Astrocyte (in vitro differentiated cells and primary cell): ENCODE measurements around the gene SLC4A5. TPM values are rescaled to one million over a fixed set of nuclear protein-coding genes. Genes with fewer than 3 reads are reported as not detected.

Experiments
- DNase-seq: peaks from one replicate; pipeline ENCODE4 v3.0.0-alpha.2; 2010; ENCODE audit warnings: low read depth
- FAIRE-seq: peaks from 2 replicates; lab custom pipeline; 2011; peaks lifted over from hg19 to GRCh38; lab: Jason Lieb, UNC
- H2AFZ ChIP-seq: 2 replicates; pipeline ENCODE4 v1.6.0; 2012; ENCODE audit warnings: low read depth, low read length, inconsistent platforms
- H3K27ac ChIP-seq: 2 replicates; pipeline ENCODE4 v1.5.1; 2011; ENCODE audit warnings: low read depth, low read length, inconsistent platforms
- H3K27me3 ChIP-seq: 2 replicates; pipeline ENCODE4 v1.6.0; 2011; ENCODE audit warnings: low read length, inconsistent platforms; ENCODE audit not compliant: insufficient read depth
- H3K36me3 ChIP-seq: 2 replicates; pipeline ENCODE4 v1.5.1; 2011; ENCODE audit warnings: low read length, inconsistent platforms; ENCODE audit not compliant: insufficient read depth
- H3K4me1 ChIP-seq: 2 replicates; pipeline ENCODE4 v1.5.1; 2011; ENCODE audit warnings: low read length, inconsistent platforms; ENCODE audit not compliant: insufficient read depth
- H3K4me2 ChIP-seq: 2 replicates; pipeline ENCODE4 v1.6.0; 2012; ENCODE audit warnings: low read length, inconsistent platforms
- H3K4me3 ChIP-seq: 2 replicates; pipeline ENCODE4 v1.5.1; 2011; ENCODE audit warnings: low read depth, mild to moderate bottlenecking, low read length, inconsistent platforms; ENCODE audit not compliant: insufficient read depth
- H3K79me2 ChIP-seq: 2 replicates; pipeline ENCODE4 v1.6.0; 2012; ENCODE audit warnings: mild to moderate bottlenecking, low read length, inconsistent platforms; ENCODE audit not compliant: insufficient read depth
- H3K9ac ChIP-seq: 2 replicates; pipeline ENCODE4 v1.6.0; 2012; ENCODE audit warnings: mild to moderate bottlenecking, low read length, inconsistent platforms
- H3K9me3 ChIP-seq: 2 replicates; pipeline ENCODE4 v1.5.1; 2012; ENCODE audit warnings: low read depth, mild to moderate bottlenecking, low read length, inconsistent platforms; ENCODE audit not compliant: insufficient read depth
- H4K20me1 ChIP-seq: 2 replicates; pipeline ENCODE4 v1.6.0; 2012; ENCODE audit warnings: low read length, inconsistent platforms; ENCODE audit not compliant: insufficient read depth
- H3K27ac Mint-ChIP-seq: one replicate; pipeline ENCODE4 v1.8.0; 2021; ENCODE audit warnings: mild to moderate bottlenecking, mixed read lengths; ENCODE audit not compliant: unreplicated experiment
- H3K27me3 Mint-ChIP-seq: one replicate; pipeline ENCODE4 v1.8.0; 2021; ENCODE audit warnings: low read depth, mixed read lengths; ENCODE audit not compliant: unreplicated experiment
- H3K36me3 Mint-ChIP-seq: one replicate; pipeline ENCODE4 v1.8.0; 2021; ENCODE audit warnings: low read depth, mixed read lengths; ENCODE audit not compliant: unreplicated experiment
- H3K4me1 Mint-ChIP-seq: one replicate; pipeline ENCODE4 v1.8.0; 2021; ENCODE audit warnings: low read depth, mixed read lengths; ENCODE audit not compliant: unreplicated experiment
- H3K4me3 Mint-ChIP-seq: one replicate; pipeline ENCODE4 v1.8.0; 2021; ENCODE audit warnings: mild to moderate bottlenecking, moderate library complexity, mixed read lengths; ENCODE audit not compliant: unreplicated experiment
- H3K9me3 Mint-ChIP-seq: one replicate; pipeline ENCODE4 v1.8.0; 2021; ENCODE audit warnings: mild to moderate bottlenecking, mixed read lengths; ENCODE audit not compliant: unreplicated experiment
- CTCF ChIP-seq: IDR thresholded peaks from 2 replicates; pipeline ENCODE4 v1.5.1; 2011; ENCODE audit warnings: low read depth, mild to moderate bottlenecking, inconsistent platforms, low read length, moderate library complexity; ENCODE audit not compliant: insufficient read depth
- EZH2 ChIP-seq: IDR thresholded peaks from 2 replicates; pipeline ENCODE4 v1.6.1; 2012; ENCODE audit warnings: mild to moderate bottlenecking, low read length, inconsistent platforms; ENCODE audit not compliant: insufficient read depth
- total RNA-seq: library from RNA; stranded (reverse); gene quantifications from 2 replicates; pipeline ENCODE4 v1.2.1, GENCODE V29; 2021

SLC4A5 gene
- total RNA-seq, 1 donor from 2014 or later, result 0.41 TPM

GRCh38 chr2:74328573-74328972, 14.6 kb downstream of the SLC4A5 start:
- H2AFZ ChIP-seq, result no peak overlapping the region
- no peaks in the 10 kb centered on the region for H4K20me1 ChIP-seq
- FAIRE-seq (no peak), DNase-seq (no peak)
- H3K27me3 Mint-ChIP-seq, result peaks cover 6% of the 10 kb centered on the region
- TF ChIP-seq CTCF, result no peak
- TF ChIP-seq EZH2, result no peak
- H3K4me3 Mint-ChIP-seq, result no peak overlapping the region
- no peaks in the 10 kb centered on the region for H3K9me3 ChIP-seq
- H3K27me3 ChIP-seq, result no peaks in the 10 kb centered on the region
- H3K4me1 ChIP-seq, result no peaks in the 10 kb centered on the region
- no peaks in the 10 kb centered on the region for H3K9me3 Mint-ChIP-seq
- H3K36me3 Mint-ChIP-seq, result no peaks in the 10 kb centered on the region
- no peaks in the 10 kb centered on the region for H3K36me3 ChIP-seq
- H3K27ac ChIP-seq, result no peak overlapping the region
- H3K4me2 ChIP-seq, result no peak overlapping the region
- no peak overlapping the region for H3K27ac Mint-ChIP-seq
- no peaks in the 10 kb centered on the region for H3K4me1 Mint-ChIP-seq
- no peaks in the 10 kb centered on the region for H3K79me2 ChIP-seq
- no peak overlapping the region for H3K4me3 ChIP-seq
- H3K9ac ChIP-seq, result no peak overlapping the region

GRCh38 chr2:74328074-74328473, 15.1 kb downstream of the SLC4A5 start:
- Histone ChIP-seq H2AFZ (no peak overlapping the region), H3K36me3 (no peaks in the 10 kb centered on the region), H3K27me3 (no peaks in the 10 kb centered on the region), H3K27ac (no peak overlapping the region), H3K9ac (no peak overlapping the region), H4K20me1 (no peaks in the 10 kb centered on the region), H3K4me3 (no peak overlapping the region), H3K4me2 (no peak overlapping the region), H3K79me2 (no peaks in the 10 kb centered on the region), H3K4me1 (no peaks in the 10 kb centered on the region), H3K9me3 (no peaks in the 10 kb centered on the region)
- H3K9me3 Mint-ChIP-seq, result no peaks in the 10 kb centered on the region
- FAIRE-seq (no peak), DNase-seq (no peak)
- H3K4me1 Mint-ChIP-seq, result no peaks in the 10 kb centered on the region
- no peak for TF ChIP-seq CTCF
- TF ChIP-seq EZH2, result no peak
- H3K27me3 Mint-ChIP-seq, result peaks cover 6% of the 10 kb centered on the region
- no peak overlapping the region for H3K27ac Mint-ChIP-seq
- H3K4me3 Mint-ChIP-seq, result no peak overlapping the region
- H3K36me3 Mint-ChIP-seq, result no peaks in the 10 kb centered on the region

- no peaks in the 10 kb centered on the region for H3K4me1 ChIP-seq
- H3K4me2 ChIP-seq, result no peak overlapping the region
- DNase-seq (no peak), FAIRE-seq (no peak)
- Mint-ChIP-seq H3K4me1 (no peaks in the 10 kb centered on the region), H3K9me3 (no peaks in the 10 kb centered on the region), H3K27me3 (peaks cover 6% of the 10 kb centered on the region), H3K4me3 (no peak overlapping the region), H3K27ac (no peak overlapping the region), H3K36me3 (no peaks in the 10 kb centered on the region)
- no peak overlapping the region for H3K27ac ChIP-seq
- no peaks in the 10 kb centered on the region for H4K20me1 ChIP-seq
- no peaks in the 10 kb centered on the region for H3K36me3 ChIP-seq
- TF ChIP-seq EZH2 (no peak), CTCF (no peak)
- no peak overlapping the region for H3K9ac ChIP-seq
- H3K79me2 ChIP-seq, result no peaks in the 10 kb centered on the region
- no peaks in the 10 kb centered on the region for H3K9me3 ChIP-seq
- H2AFZ ChIP-seq, result no peak overlapping the region
- H3K4me3 ChIP-seq, result no peak overlapping the region
- H3K27me3 ChIP-seq, result no peaks in the 10 kb centered on the region
Measured at GRCh38 chr2:74327627-74328026, 15.6 kb downstream of the SLC4A5 start.
